HCT116 (cell line): ENCODE measurements around the gene TENM3. TPM values are rescaled to one million over a fixed set of nuclear protein-coding genes. Genes with fewer than 3 reads are reported as not detected.

ENCODE experiments used
- ATAC-seq: fragments of 200-7000 bp; cut with Tn5 transposase; 2 replicates; pipeline ENCODE4 v1.9.1; 2020; ENCODE audit warnings: mild to moderate bottlenecking, moderate library complexity
- BruUV-seq: library from RNA; stranded (reverse); fragments of 400-500 nt; replicated peaks from 2 replicates; lab custom pipeline; 2021; lab: Mats Ljungman, UMichigan
- CTCF ChIA-PET: fragments of 300-600 bp; sonication (Branson Sonifier 250); formaldehyde crosslinking; loops from one replicate; lab custom pipeline; 2021; ENCODE audit warnings: antibody characterized with exemption; lab: Charles Lee
- POLR2A ChIA-PET: fragments of 300-600, 350-600 bp; sonication (Branson Sonifier 250); formaldehyde crosslinking; loops from one replicate; lab custom pipeline; 2021; ENCODE audit warnings: antibody characterized with exemption; lab: Charles Lee
- RAD21 ChIA-PET, 2 experiments: fragments of 300-600 bp; sonication (Branson Sonifier 250); formaldehyde crosslinking; loops; one replicate each; lab custom pipeline; 2023; ENCODE audit warnings: low total read pairs in 2 of 2; ENCODE audit not compliant: uncharacterized antibody in 2 of 2, unreplicated experiment in 2 of 2, low non-redundant PET in 1 of 2; lab: Charles Lee
- DNase-seq: peaks from one replicate; pipeline ENCODE4 v3.0.0-alpha.2; 2010; ENCODE audit warnings: low read depth, low spot score
- H2AFZ ChIP-seq: fragments of 200-600 bp; shearing (Covaris generic), sonication (generic); 2 replicates; pipeline ENCODE4 v1.6.1; 2017; ENCODE audit warnings: low read depth, mixed run types, mixed read lengths, antibody characterized with exemption, low read length; ENCODE audit not compliant: poor library complexity, severe bottlenecking
- H3K27ac ChIP-seq: 2 replicates; pipeline ENCODE4 v1.5.1; 2012; ENCODE audit warnings: low read depth, low read length
- H3K27me3 ChIP-seq: fragments of 200-600 bp; sonication (generic); 2 replicates; pipeline ENCODE4 v1.6.1; 2016; ENCODE audit warnings: mixed run types, low read length, mixed read lengths; ENCODE audit not compliant: insufficient read depth
- H3K36me3 ChIP-seq, 2 experiments: fragments of 200-500 bp in 1 of 2; fragments of 200-600 bp in 1 of 2; sonication (Bioruptor generic) in 1 of 2; sonication (generic) in 1 of 2; 2 replicates each; pipeline versions ENCODE4 v1.5.1 to v1.6.1; 2014 to 2016; ENCODE audit warnings: low read length in 2 of 2, inconsistent platforms in 1 of 2, mixed read lengths in 1 of 2, mixed run types in 1 of 2; ENCODE audit not compliant: insufficient read depth in 2 of 2, control insufficient read depth in 1 of 2
- H3K4me1 ChIP-seq, 2 experiments: fragments of 200-600 bp in 1 of 2; sonication (generic) in 1 of 2; 2 replicates each; pipeline versions ENCODE4 v1.5.1 to v1.6.1; 2012 to 2017; ENCODE audit warnings: low read length in 2 of 2, inconsistent platforms in 1 of 2, mild to moderate bottlenecking in 1 of 2, mixed read lengths in 1 of 2, mixed run types in 1 of 2, moderate library complexity in 1 of 2; ENCODE audit not compliant: insufficient read depth in 2 of 2, control insufficient read depth in 1 of 2
- H3K4me2 ChIP-seq: fragments of 200-600 bp; sonication (generic); 2 replicates; pipeline ENCODE4 v1.6.1; 2017; ENCODE audit warnings: mixed run types, low read length, mixed read lengths
- H3K4me3 ChIP-seq, 2 experiments: fragments of 200-600 bp in 1 of 2; sonication (generic) in 1 of 2; replicated peaks in 1 of 2; 2 replicates each; pipeline ENCODE4 v1.5.1; 2011 to 2016; ENCODE audit warnings: low read length in 2 of 2, control low read depth in 1 of 2, low read depth in 1 of 2, mild to moderate bottlenecking in 1 of 2, mixed read lengths in 1 of 2, mixed run types in 1 of 2
- H3K79me2 ChIP-seq: fragments of 200-600 bp; sonication (generic); 2 replicates; pipeline ENCODE4 v1.6.1; 2017; ENCODE audit warnings: mild to moderate bottlenecking, mixed run types, low read length, moderate library complexity, mixed read lengths; ENCODE audit not compliant: insufficient read depth
- H3K9ac ChIP-seq: fragments of 200-600 bp; sonication (generic); 2 replicates; pipeline ENCODE4 v1.6.1; 2016; ENCODE audit warnings: low read length, mixed read lengths
- H3K9me2 ChIP-seq: fragments of 200-600 bp; sonication (generic), shearing (Covaris generic); 2 replicates; pipeline ENCODE4 v1.6.1; 2017; ENCODE audit warnings: mixed run types, mild to moderate bottlenecking, moderate library complexity; ENCODE audit not compliant: insufficient read depth
- H3K9me3 ChIP-seq, 2 experiments: fragments of 200-500 bp in 1 of 2; fragments of 200-600 bp in 1 of 2; sonication (Bioruptor generic) in 1 of 2; sonication (generic) in 1 of 2; 2 replicates each; pipeline ENCODE4 v1.6.1; 2014 to 2017; ENCODE audit warnings: low read length in 2 of 2, mixed read lengths in 2 of 2, inconsistent platforms in 1 of 2, low read depth in 1 of 2, mild to moderate bottlenecking in 1 of 2, mixed run types in 1 of 2, moderate library complexity in 1 of 2; ENCODE audit not compliant: control insufficient read depth in 1 of 2, insufficient read depth in 1 of 2
- H4K20me1 ChIP-seq: fragments of 200-600 bp; sonication (generic), shearing (Covaris generic); 2 replicates; pipeline ENCODE4 v1.6.1; 2017; ENCODE audit warnings: mixed run types, mild to moderate bottlenecking, moderate library complexity; ENCODE audit not compliant: insufficient read depth
- CBX3 ChIP-seq: IDR thresholded peaks from 2 replicates; pipeline ENCODE4 v1.6.1; 2012; ENCODE audit warnings: low read depth
- POLR2A ChIP-seq: IDR thresholded peaks from 2 replicates; pipeline ENCODE4 v1.7.0; 2011; ENCODE audit warnings: borderline replicate concordance; ENCODE audit not compliant: insufficient read depth, insufficient read length; ENCODE audit errors: extremely low read depth
- POLR2AphosphoS5 ChIP-seq: IDR thresholded peaks from 2 replicates; pipeline ENCODE4 v1.6.1; 2011; ENCODE audit warnings: mild to moderate bottlenecking, low read depth, low read length, moderate library complexity
- SIN3A ChIP-seq: IDR thresholded peaks from 2 replicates; pipeline ENCODE4 v1.6.1; 2012; ENCODE audit warnings: low read depth
- YY1 ChIP-seq: IDR thresholded peaks from 2 replicates; pipeline ENCODE4 v1.6.1; 2011; ENCODE audit warnings: low read length, low read depth, moderate library complexity, mild to moderate bottlenecking; ENCODE audit not compliant: insufficient replicate concordance; ENCODE audit errors: extremely low read depth
- ZFX ChIP-seq: fragments of 450-650 bp; IDR thresholded peaks from 2 replicates; pipeline ENCODE4 v1.6.1; 2017
- intact Hi-C: fragments of 100-400 bp; cut with micrococcal nuclease; formaldehyde crosslinking; loops from 2 replicates; pipeline ENCODE4 v1.10.0; 2022
- total RNA-seq: library from RNA; stranded (reverse); gene quantifications from one replicate; pipeline ENCODE4 v1.2.1, GENCODE V29; 2021; ENCODE audit not compliant: unreplicated experiment
- TF ChIP-seq, protein P1 (sequence below): IDR thresholded peaks from 2 replicates; pipeline ENCODE4 v1.6.1; 2012
- TF ChIP-seq, protein P2 (sequence below), 3 experiments: fragments of 200-600 bp in 1 of 3; sonication (generic) in 1 of 3; IDR thresholded peaks in 2 of 3; conservative IDR thresholded peaks in 1 of 3; 2 replicates each; pipeline ENCODE4 v1.5.1; 2012 to 2017; ENCODE audit warnings: low read depth in 2 of 3, low read length in 2 of 3, antibody characterized with exemption in 1 of 3, borderline replicate concordance in 1 of 3, control low read depth in 1 of 3, mild to moderate bottlenecking in 1 of 3, mixed read lengths in 1 of 3, mixed run types in 1 of 3, moderate library complexity in 1 of 3; ENCODE audit not compliant: insufficient read depth in 1 of 3

TENM3 gene
- total RNA-seq, 1 experiment from 2014 or later: 0.54 TPM

DNA sequence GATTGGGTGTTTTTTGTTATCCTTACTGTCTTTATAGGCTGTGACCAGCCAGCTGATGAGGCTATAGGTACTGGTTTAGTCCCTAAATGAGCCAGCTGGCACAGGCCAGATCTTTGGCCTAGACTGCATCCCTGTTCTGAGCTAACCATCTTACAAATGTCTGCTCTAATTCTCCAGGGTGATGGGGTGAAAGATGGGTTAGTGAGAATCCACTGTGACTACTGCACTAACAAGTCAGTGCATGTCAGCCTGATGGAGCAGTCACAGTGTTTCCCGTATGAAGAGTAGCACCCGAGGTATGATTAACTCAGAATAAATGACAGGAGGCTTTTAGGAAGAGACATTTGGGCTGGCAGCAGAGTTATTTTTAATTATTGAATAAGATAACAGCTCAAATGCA is 493.0 kb downstream of the TENM3 start:
- DNase-seq (no peak), ATAC-seq (no peak)
- ChIA-PET CTCF (no interaction called here), POLR2A (no interaction called here), RAD21 (no interaction called here)
- intact Hi-C loops: no loop called here
- Histone ChIP-seq H2AFZ (no peak overlapping the region), H3K9me2 (no peaks in the 10 kb centered on the region), H3K27me3 (peaks cover 15% of the 10 kb centered on the region), H4K20me1 (no peaks in the 10 kb centered on the region), H3K79me2 (no peaks in the 10 kb centered on the region), H3K9me3 (no peaks in the 10 kb centered on the region), H3K4me1 (no peaks in the 10 kb centered on the region), H3K9ac (no peak overlapping the region), H3K4me2 (no peak overlapping the region), H3K36me3 (no peaks in the 10 kb centered on the region), H3K27ac (no peak overlapping the region), H3K4me3 (no peak overlapping the region)
- no peak for TF ChIP-seq SIN3A
- no peak for TF ChIP-seq POLR2A
- TF ChIP-seq CBX3: no peak
- TF ChIP-seq, protein P1, sequence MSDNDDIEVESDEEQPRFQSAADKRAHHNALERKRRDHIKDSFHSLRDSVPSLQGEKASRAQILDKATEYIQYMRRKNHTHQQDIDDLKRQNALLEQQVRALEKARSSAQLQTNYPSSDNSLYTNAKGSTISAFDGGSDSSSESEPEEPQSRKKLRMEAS: no peak
- no peak for TF ChIP-seq ZFX
- TF ChIP-seq, protein P2, sequence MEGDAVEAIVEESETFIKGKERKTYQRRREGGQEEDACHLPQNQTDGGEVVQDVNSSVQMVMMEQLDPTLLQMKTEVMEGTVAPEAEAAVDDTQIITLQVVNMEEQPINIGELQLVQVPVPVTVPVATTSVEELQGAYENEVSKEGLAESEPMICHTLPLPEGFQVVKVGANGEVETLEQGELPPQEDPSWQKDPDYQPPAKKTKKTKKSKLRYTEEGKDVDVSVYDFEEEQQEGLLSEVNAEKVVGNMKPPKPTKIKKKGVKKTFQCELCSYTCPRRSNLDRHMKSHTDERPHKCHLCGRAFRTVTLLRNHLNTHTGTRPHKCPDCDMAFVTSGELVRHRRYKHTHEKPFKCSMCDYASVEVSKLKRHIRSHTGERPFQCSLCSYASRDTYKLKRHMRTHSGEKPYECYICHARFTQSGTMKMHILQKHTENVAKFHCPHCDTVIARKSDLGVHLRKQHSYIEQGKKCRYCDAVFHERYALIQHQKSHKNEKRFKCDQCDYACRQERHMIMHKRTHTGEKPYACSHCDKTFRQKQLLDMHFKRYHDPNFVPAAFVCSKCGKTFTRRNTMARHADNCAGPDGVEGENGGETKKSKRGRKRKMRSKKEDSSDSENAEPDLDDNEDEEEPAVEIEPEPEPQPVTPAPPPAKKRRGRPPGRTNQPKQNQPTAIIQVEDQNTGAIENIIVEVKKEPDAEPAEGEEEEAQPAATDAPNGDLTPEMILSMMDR (IDR thresholded peaks at IDR 0.05 in 2 of 3, conservative IDR thresholded peaks at IDR 0.05 in 1 of 3; ENCODE audit: borderline replicate concordance in 1 of 3, insufficient read depth in 1 of 3, low read depth in 2 of 3, low read length in 2 of 3): no peak
- no peak for TF ChIP-seq YY1
- TF ChIP-seq POLR2AphosphoS5: no peak
- BruUV-seq: no TSS peak
